Endothelial cell of umbilical vein (primary cell): ENCODE measurements around the gene DYNLT5. TPM values are rescaled to one million over a fixed set of nuclear protein-coding genes. Genes with fewer than 3 reads are reported as not detected.
"Not testable (repeated sequence)": the region's sequence is repeated elsewhere in the genome, so short reads cannot be mapped to it uniquely, and the experiment has no call there.

ENCODE experiments used
- BruUV-seq: library from RNA; stranded (reverse); fragments of 400-500 nt; replicated peaks from 2 replicates; lab custom pipeline; 2021; lab: Mats Ljungman, UMichigan
- CTCF ChIA-PET: fragments of 300-600, 350-600 bp; sonication (Branson Sonifier 250); formaldehyde crosslinking; loops from one replicate; lab custom pipeline; 2021; ENCODE audit warnings: antibody characterized with exemption, inconsistent platforms; lab: Charles Lee
- POLR2A ChIA-PET: fragments of 300-600, 350-600 bp; sonication (Branson Sonifier 250); formaldehyde crosslinking; loops from one replicate; lab custom pipeline; 2021; ENCODE audit warnings: antibody characterized with exemption, inconsistent platforms; lab: Charles Lee
- DNase-seq: peaks from one replicate; pipeline ENCODE4 v3.0.0-alpha.2; 2011; ENCODE audit warnings: low read depth, low spot score
- FAIRE-seq: peaks from 2 replicates; lab custom pipeline; 2011; peaks lifted over from hg19 to GRCh38; lab: Jason Lieb, UNC
- H2AFZ ChIP-seq: 2 replicates; pipeline ENCODE4 v1.6.0; 2012; ENCODE audit warnings: low read depth, low read length, control low read depth, inconsistent platforms
- H3K27ac ChIP-seq: 2 replicates; pipeline ENCODE4 v1.5.1; 2011; ENCODE audit warnings: low read depth, mild to moderate bottlenecking, control low read depth, low read length, moderate library complexity; ENCODE audit not compliant: insufficient read depth
- H3K27me3 ChIP-seq, 2 experiments: 2 replicates each; pipeline versions ENCODE4 v1.6.0 to v1.6.1; 2011; ENCODE audit warnings: low read length in 2 of 2, mixed read lengths in 1 of 2; ENCODE audit not compliant: control insufficient read depth in 2 of 2, insufficient read depth in 2 of 2
- H3K36me3 ChIP-seq, 2 experiments: 2 replicates in 1 of 2; 3 replicates in 1 of 2; pipeline ENCODE4 v1.5.1; 2011; ENCODE audit warnings: low read length in 2 of 2, mild to moderate bottlenecking in 1 of 2, moderate library complexity in 1 of 2; ENCODE audit not compliant: control insufficient read depth in 2 of 2, insufficient read depth in 2 of 2; ENCODE audit errors: extremely low read depth in 1 of 2
- H3K4me1 ChIP-seq: 3 replicates; pipeline ENCODE4 v1.5.1; 2011; ENCODE audit warnings: mild to moderate bottlenecking, low read length; ENCODE audit not compliant: control insufficient read depth, insufficient read depth; ENCODE audit errors: extremely low read depth
- H3K4me2 ChIP-seq: 2 replicates; pipeline ENCODE4 v1.6.1; 2011; ENCODE audit warnings: low read length, control low read depth, mixed read lengths; ENCODE audit not compliant: insufficient read depth
- H3K4me3 ChIP-seq, 3 experiments: fragments of 200-600 bp in 1 of 3; sonication (generic), shearing (Covaris generic) in 1 of 3; replicated peaks in 1 of 3; 2 replicates each; pipeline ENCODE4 v1.5.1; 2011 to 2016; ENCODE audit warnings: control low read depth in 3 of 3, low read length in 3 of 3, mild to moderate bottlenecking in 2 of 3, inconsistent platforms in 1 of 3, low read depth in 1 of 3, moderate library complexity in 1 of 3; ENCODE audit not compliant: insufficient read depth in 1 of 3
- H3K79me2 ChIP-seq: 2 replicates; pipeline ENCODE4 v1.6.0; 2012; ENCODE audit warnings: low read length, inconsistent platforms; ENCODE audit not compliant: control insufficient read depth, insufficient read depth
- H3K9ac ChIP-seq: replicated peaks from 2 replicates; pipeline ENCODE3; 2011; ENCODE audit warnings: low read length, control low read depth; ENCODE audit not compliant: insufficient read depth; ENCODE audit errors: extremely low read depth
- H3K9me1 ChIP-seq: replicated peaks from 3 replicates; pipeline ENCODE4 v1.6.0; 2011; ENCODE audit warnings: mild to moderate bottlenecking, low read length; ENCODE audit not compliant: control insufficient read depth, insufficient read depth; ENCODE audit errors: extremely low read depth
- H3K9me3 ChIP-seq: replicated peaks from 2 replicates; pipeline ENCODE4 v1.5.1; 2012; ENCODE audit warnings: low read length, inconsistent platforms; ENCODE audit not compliant: control insufficient read depth, insufficient read depth
- H4K20me1 ChIP-seq: replicated peaks from 2 replicates; pipeline ENCODE3; 2011; ENCODE audit warnings: mild to moderate bottlenecking, low read length; ENCODE audit not compliant: control insufficient read depth, insufficient read depth; ENCODE audit errors: extremely low read depth
- EZH2 ChIP-seq: IDR thresholded peaks from 2 replicates; pipeline ENCODE4 v1.6.1; 2012; ENCODE audit warnings: borderline replicate concordance, low read depth, mild to moderate bottlenecking, moderate library complexity, low read length, inconsistent platforms; ENCODE audit not compliant: severe bottlenecking
- FOS ChIP-seq: IDR thresholded peaks from 2 replicates; pipeline ENCODE4 v1.6.1; 2011; ENCODE audit warnings: mild to moderate bottlenecking, low read length, moderate library complexity, borderline replicate concordance; ENCODE audit not compliant: insufficient read depth
- GATA2 ChIP-seq: IDR thresholded peaks from 2 replicates; pipeline ENCODE4 v1.7.0; 2011; ENCODE audit warnings: low read depth, mild to moderate bottlenecking, moderate library complexity, mixed read lengths, low read length; ENCODE audit not compliant: insufficient read length, insufficient read depth
- JUN ChIP-seq: IDR thresholded peaks from 2 replicates; pipeline ENCODE4 v1.6.1; 2011; ENCODE audit warnings: borderline replicate concordance, low read depth; ENCODE audit not compliant: insufficient read length, insufficient read depth
- MAX ChIP-seq: IDR thresholded peaks from 2 replicates; pipeline ENCODE4 v1.6.1; 2011; ENCODE audit not compliant: insufficient read depth, insufficient read length
- MYC ChIP-seq: IDR thresholded peaks from one replicate; pipeline ENCODE4 v1.6.1; 2011; ENCODE audit warnings: mild to moderate bottlenecking, low read depth, low read length
- POLR2A ChIP-seq: IDR thresholded peaks from 2 replicates; pipeline ENCODE4 v1.6.1; 2012; ENCODE audit warnings: low read depth, mild to moderate bottlenecking, control low read depth, low read length
- POLR2AphosphoS5 ChIP-seq: IDR thresholded peaks from 2 replicates; pipeline ENCODE4 v1.6.1; 2012; ENCODE audit warnings: low read depth, mild to moderate bottlenecking, control low read depth, low read length, moderate library complexity; ENCODE audit not compliant: insufficient read depth
- dilution Hi-C: fragments of 300-500 bp; cut with MboI; formaldehyde crosslinking; loops from one replicate; pipeline ENCODE4 v1.15.0; 2019; ENCODE audit warnings: low sequenced_read_pairs; ENCODE audit not compliant: extremely low pct_ligation_motif_present
- intact Hi-C: fragments of 100-400 bp; cut with micrococcal nuclease; formaldehyde crosslinking; loops from one replicate; pipeline ENCODE4 v1.10.0; 2022
- polyA plus RNA-seq, 4 experiments: library from polyadenylated mRNA; depleted of rRNA in 3 of 4; stranded (reverse) in 3 of 4; unstranded in 1 of 4; fragments of >200 nt; gene quantifications; 2 replicates each; pipeline versions ENCODE4 v1.2.1 to v1.2.3, GENCODE V29; 2011 to 2012; ENCODE audit warnings: missing spikeins in 1 of 4
- total RNA-seq: library from RNA; stranded (reverse); gene quantifications from 2 replicates; pipeline ENCODE4 v1.2.3, GENCODE V29; 2021
- TF ChIP-seq, protein P1 (sequence below), 2 donors: IDR thresholded peaks; 1 replicate in 1 of 2; 2 replicates in 1 of 2; pipeline ENCODE4 v1.5.1; 2011; ENCODE audit warnings: low read length in 2 of 2, mild to moderate bottlenecking in 2 of 2, moderate library complexity in 2 of 2, control low read depth in 1 of 2, inconsistent platforms in 1 of 2, low read depth in 1 of 2; ENCODE audit not compliant: insufficient read depth in 1 of 2; ENCODE audit errors: extremely low read depth in 1 of 2

DYNLT5 gene
- total and polyA plus RNA-seq, 2 donors (not counting 3 experiments of a cell fraction or from before 2014, with no cell fraction given) = 4.0 to 4.5 TPM

DNA sequence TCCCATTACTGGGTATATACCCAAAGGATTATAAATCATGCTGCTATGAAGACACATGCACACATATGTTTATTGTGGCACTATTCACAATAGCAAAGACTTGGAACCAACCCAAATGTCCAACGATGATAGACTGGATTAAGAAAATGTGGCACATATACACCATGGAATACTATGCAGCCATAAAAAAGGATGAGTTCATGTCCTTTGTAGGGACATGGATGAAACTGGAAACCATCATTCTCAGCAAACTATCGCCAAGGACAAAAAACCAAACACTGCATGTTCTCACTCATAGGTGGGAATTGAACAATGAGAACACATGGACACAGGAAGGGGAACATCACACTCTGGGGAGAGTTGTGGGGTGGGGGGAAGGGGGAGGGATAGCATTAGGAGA, 33.5 kb downstream of the DYNLT5 start:
- POLR2A ChIA-PET, H3K36me3 ChIP-seq, intact Hi-C loops, DNase-seq, H4K20me1 ChIP-seq, H3K27me3 ChIP-seq, CTCF ChIA-PET, H3K9me3 ChIP-seq, FAIRE-seq, H2AFZ ChIP-seq, H3K79me2 ChIP-seq, H3K4me2 ChIP-seq, H3K9ac ChIP-seq, H3K9me1 ChIP-seq, H3K4me3 ChIP-seq, H3K27ac ChIP-seq, dilution Hi-C loops, H3K4me1 ChIP-seq, BruUV-seq: not testable (repeated sequence)

- ChIA-PET CTCF (interaction anchor here (1.2 to 1.7 kb wide), 2 partner anchors 54 to 425 kb away, joined by 4 read pairs; no protein-coding TSS in a partner anchor), POLR2A (no interaction called here)
- Histone ChIP-seq H3K4me2 (no peak overlapping the region), H3K27me3 (no peaks in the 10 kb centered on the region), H3K4me3 (no peak overlapping the region), H3K9ac (no peak overlapping the region), H3K79me2 (no peaks in the 10 kb centered on the region), H3K9me3 (no peaks in the 10 kb centered on the region), H2AFZ (no peak overlapping the region), H3K4me1 (no peaks in the 10 kb centered on the region), H3K9me1 (no peaks in the 10 kb centered on the region), H4K20me1 (no peaks in the 10 kb centered on the region), H3K36me3 (no peaks in the 10 kb centered on the region), H3K27ac (no peak overlapping the region)
- TF ChIP-seq MAX (no peak), POLR2A (no peak), GATA2 (no peak), POLR2AphosphoS5 (no peak), EZH2 (no peak), JUN (no peak), MYC (no peak), FOS (no peak)
- TF ChIP-seq, protein P1, sequence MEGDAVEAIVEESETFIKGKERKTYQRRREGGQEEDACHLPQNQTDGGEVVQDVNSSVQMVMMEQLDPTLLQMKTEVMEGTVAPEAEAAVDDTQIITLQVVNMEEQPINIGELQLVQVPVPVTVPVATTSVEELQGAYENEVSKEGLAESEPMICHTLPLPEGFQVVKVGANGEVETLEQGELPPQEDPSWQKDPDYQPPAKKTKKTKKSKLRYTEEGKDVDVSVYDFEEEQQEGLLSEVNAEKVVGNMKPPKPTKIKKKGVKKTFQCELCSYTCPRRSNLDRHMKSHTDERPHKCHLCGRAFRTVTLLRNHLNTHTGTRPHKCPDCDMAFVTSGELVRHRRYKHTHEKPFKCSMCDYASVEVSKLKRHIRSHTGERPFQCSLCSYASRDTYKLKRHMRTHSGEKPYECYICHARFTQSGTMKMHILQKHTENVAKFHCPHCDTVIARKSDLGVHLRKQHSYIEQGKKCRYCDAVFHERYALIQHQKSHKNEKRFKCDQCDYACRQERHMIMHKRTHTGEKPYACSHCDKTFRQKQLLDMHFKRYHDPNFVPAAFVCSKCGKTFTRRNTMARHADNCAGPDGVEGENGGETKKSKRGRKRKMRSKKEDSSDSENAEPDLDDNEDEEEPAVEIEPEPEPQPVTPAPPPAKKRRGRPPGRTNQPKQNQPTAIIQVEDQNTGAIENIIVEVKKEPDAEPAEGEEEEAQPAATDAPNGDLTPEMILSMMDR (IDR thresholded peaks at IDR 0.05; ENCODE audit: extremely low read depth in 1 of 2, insufficient read depth in 1 of 2, low read depth in 1 of 2, low read length in 2 of 2) = no peak
- dilution Hi-C loops (no loop called here), intact Hi-C loops (no loop called here)
- FAIRE-seq (no peak), DNase-seq (no peak)
- no TSS peak for BruUV-seq
These were observed 35.4 kb downstream of the DYNLT5 start for GRCh38 chr1:66787641-66788040.
